Stimulated activated CD8-positive, alpha-beta memory T cell treated with anti-CD3 and anti-CD28 coated beads, Interleukin-4, amount 100 ng/mL, for 1 hour (primary cell): ENCODE results near the gene MID1.

Experiments
- DNase-seq, 2 donors: peaks; one replicate each; pipeline ENCODE4 v3.0.0-alpha.2; 2020; ENCODE audit warnings: low read depth in 2 of 2, low spot score in 1 of 2

Gene MID1

DNA sequence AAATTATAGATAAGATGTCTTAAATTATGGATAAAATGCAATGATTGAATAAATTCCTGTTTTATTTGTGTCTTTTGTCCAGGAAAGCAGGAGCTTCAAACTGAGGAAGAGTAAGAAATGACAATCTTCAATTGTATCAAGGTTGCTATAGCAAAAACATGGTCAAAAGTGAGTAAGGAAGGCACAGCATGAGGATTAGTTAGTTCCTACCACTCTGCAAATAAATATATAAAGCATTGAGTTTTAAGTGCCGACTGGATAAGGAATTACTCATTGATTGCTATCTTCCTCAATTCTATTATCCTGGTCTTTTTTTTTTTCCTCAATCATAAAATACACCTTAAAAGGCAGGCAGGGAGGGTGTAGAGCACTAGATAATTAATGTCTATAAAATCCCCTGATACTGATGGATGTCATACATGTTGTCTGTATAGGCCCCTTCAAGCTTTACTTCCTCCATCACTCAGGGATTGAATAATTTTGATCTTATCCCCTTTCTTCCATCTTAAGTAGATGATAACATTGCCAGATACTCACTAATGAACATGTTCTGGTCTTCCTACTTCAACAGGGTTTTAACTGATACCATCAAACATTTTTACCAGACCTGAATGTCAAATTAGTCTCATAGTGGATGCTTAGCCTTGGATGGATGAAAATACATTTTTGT lies 86.6 kb downstream of the MID1 start:
- DNase-seq: no peak

DNA sequence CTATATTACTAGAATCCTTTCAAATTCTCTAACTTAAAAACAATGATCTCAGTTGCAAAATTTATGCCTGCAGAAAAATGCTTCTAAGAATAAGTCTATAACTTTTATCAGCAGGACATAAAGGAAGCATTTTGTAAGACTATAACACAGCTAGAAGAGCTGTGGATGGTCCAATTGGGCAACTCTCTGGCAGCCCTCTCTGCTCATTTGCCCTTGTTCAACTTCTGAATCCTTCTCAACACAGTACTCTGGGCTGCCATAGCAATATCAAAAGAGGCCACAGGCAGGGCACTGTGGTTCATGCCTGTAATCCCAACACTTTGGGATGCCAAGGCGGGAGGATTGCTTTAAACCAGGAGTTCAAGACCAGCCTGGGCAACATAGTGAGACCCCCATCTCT lies 88.5 kb downstream of the MID1 start:
- no peak for DNase-seq

DNA sequence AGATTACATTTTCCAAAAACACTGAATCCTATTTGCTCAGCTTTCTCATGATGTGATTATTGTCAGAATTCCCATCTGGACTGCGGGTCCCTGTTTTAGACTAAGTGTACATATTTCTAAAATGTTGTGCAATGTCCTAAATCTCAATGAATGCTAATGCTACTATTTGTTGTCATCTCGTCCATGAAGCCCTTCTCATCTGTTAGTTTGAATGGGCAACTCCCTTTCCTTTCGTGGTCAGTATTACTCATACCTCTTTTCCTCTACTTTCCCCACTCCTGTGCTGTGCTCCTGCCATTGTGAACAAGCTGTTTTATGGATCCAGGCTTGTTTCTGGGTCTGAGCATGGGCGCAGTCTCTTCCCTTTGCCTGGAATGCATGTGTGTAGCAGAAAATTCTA lies 91.0 kb downstream of the MID1 start:
- DNase-seq: no peak

DNA sequence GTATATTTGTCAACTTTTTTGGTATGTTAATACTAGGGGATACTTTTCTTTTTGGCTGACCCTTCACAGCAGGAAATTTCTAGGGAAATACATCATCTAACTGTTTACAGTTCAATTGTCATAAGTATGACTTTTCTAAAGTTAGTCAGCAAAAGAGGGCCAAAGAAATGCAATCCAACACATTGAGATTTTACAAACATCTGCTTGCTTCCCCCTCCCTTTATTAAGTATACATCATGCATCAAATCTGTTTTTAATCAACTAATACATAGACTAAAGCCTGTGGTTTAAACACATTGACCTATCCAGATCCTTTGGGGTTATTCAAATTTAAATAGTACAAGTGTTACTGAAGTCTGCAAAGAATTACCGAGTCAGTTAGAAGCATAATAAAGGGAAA lies 93.9 kb downstream of the MID1 start:
- no peak for DNase-seq

DNA sequence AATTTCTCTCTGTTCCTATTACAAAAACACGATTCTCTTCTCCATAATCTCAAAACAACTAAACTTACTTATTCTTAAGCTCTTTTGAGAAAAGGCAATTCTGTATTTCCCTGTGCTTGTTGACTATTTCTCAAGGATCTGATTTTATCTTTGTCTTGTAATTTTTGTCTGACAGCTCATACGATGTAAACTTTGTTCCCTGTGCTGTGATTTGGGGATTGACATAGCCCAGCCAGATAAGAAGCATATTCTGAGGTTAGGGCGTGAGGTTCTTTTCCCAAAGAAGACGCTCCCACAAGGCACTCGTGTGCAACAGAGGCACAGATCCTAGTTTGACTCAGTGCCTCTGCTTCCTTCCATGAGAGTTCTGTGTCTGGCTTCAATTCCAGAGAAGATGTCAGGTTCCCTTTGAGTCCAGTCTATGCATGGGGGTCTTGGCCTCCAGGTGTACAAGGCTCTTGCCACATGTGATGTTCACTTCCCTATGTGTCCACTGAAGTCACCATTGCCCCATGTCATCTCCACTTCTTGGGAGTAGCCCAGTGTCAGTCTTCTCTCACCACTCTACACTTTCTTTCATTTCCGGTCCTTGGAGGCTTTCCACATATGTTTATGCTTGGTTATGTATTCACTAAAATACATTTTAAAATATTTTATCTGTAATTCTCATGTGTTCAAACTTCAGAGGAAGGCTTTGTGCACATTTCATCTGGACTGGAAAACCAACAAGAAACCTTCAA lies 94.8 kb downstream of the MID1 start:
- no peak for DNase-seq

DNA sequence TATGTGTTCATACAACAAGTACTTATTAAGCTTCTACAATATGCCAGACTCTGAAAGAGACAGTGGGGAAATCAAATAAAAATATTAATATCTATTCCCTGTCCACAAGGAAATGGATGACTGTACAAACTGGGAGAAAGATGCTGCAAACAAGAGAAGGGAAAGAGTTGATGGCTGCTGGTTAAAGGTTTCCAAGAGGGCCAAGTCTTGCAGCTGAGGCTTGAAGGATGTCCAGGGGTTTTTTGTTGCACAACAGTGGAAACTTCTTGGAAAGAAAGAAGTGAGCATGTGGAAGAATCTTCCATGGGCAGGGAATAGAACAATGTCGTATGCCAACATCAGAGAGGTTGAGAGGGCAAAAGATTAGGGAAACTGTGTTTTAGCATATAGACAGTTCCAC lies 95.8 kb downstream of the MID1 start:
- DNase-seq: no peak

DNA sequence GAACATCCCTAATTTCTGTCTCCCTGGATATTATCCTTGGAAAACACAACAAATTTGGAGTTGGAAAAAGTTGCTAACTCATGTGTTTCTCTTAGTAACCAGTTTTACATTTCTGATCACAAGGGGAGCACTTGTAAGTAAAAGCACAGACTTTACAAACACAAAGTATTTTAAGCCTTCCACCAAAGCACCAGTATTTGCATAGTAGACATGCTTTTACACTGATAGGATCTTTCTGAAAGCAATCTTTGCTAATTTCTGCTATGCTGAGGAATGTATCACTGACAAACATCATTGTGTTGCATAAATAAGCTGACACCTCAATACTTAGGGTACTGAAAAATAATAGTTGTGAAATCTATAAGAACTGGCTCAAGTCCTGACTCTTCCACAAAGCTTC lies 100.6 kb downstream of the MID1 start:
- no peak for DNase-seq

DNA sequence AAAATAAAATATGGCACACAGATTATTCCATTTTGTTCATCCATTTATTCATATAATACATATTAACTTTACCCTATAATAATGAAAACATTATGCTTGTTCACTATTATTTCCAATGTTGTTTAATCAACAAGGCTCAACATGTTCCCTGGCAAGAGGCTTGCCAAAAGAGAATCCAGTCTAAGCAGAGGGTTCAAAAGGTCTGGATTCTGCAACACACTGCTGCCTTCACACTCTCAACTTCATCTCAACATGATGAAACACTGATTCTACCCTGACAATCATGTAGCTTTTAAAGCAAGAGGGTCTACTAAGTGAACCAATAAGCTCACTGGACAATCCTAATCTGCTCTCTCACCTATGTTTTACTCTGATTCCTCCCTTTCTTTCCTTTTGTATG lies 101.1 kb downstream of the MID1 start:
- DNase-seq: no peak

DNA sequence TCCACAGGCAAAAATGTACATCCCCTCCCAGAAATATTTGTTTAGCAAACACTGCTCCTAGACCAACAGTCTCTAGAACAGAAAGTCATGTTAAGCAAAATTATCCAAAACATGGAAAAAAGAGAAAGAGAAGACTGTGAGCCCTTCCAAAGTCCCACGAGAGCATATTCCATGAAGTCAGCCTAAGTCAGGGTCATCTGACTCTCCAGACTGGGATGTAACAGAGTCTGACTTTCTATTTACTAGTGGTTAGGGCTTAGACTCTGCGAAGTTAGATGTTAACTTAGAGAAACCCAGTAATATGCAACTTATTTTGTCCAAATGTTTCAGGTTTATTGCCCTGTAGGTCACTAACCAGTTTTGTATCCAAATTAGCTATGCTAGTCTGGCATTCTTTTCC lies 102.3 kb downstream of the MID1 start:
- DNase-seq: no peak

DNA sequence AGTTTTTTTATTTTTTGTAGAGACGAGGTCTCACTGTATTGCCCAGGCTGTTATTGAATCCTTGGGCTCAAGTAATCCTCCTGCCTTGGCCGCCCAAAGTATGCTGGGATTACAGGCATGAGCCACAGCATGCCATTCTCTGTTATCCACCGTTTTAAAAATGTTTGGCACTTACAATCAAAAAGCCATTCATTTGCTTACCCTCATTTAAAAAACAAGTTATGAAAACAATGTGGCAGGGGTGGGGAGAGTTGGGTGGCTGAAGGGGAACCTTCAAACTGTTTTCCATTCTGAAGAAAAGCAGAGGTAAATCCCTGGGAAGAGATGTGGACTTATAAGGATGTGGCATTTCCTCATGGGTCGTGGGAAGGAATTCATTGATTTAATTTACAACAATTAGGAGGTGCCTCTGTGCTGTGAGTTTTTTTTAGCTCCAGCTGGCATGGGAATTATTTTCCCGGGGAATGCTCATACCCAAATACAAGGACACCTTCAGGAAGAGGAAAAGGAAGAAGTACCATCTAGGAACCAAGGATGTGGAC lies 103.5 kb downstream of the MID1 start:
- no peak for DNase-seq

DNA sequence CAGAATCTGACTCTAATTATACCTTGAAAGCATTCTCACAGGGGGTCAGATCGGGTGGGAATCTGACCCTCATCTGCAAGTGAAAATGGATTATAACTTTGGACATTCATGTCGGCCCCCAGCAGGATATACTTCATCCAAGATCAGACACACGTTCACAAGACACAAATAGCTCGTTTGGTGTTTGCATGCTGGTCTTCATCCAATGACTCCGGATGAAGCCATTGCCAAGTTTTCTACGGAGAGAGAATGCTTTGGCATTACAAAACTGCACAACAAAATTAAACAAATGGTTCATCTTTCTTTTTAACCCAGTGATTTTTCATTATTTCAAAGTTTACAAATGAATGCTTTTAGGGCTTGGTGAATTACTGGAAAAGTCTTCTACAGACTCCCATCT lies 105.5 kb downstream of the MID1 start:
- DNase-seq: no peak

DNA sequence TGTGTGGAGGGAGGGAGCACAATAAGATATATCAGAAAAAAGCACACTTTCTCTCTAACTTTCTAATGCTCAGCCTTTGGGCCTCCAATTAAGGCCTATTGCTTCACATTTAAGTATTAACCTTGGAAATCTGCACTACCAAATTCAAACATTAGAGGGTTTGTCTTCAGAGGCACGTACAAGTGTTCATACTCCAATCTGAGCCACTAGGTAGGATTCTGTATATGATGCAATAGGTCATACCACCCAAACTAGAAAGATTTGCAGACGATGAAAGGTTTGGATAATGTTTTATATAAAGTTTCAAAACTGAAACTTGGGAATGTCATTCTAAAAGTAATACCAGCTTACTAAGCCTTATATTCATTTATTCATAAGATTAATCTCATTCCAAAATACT lies 106.4 kb downstream of the MID1 start:
- DNase-seq: no peak

DNA sequence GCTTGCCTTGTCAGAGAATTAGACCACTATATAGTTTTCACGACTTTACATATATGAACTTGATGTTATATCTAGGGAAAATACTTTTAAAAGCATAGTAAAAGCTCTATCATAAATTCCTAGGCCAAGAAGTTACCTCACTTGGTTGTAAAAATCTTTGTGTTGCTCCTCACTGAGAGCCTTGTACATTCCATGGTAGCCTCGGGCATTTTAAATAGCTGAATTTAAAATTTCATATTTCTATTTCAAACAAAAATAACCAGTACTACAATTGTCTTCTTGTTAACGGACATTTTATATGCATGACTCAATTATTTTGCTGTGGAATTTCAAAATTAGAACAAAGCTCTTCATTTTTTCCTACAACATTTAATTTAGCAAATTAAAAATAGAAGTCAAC lies 107.6 kb downstream of the MID1 start:
- no peak for DNase-seq

DNA sequence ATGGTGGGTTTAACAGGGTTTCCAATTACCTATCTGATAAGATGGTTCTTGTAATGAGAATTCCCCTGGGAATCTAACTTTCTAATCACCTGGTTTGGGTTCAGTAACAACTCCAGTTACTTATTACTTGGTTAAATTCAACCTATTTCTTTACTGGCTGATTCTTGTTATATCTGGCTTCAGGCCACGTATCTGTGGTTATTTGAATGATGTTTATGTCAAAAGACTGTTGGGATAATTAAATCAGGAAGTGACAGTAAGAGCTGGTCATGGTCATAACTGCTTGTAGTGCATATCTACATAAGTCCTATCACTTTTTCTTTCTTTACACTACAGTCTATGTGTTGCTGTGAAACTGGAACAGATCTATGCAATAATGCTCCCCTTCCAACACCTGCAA lies 108.1 kb downstream of the MID1 start:
- DNase-seq: no peak

DNA sequence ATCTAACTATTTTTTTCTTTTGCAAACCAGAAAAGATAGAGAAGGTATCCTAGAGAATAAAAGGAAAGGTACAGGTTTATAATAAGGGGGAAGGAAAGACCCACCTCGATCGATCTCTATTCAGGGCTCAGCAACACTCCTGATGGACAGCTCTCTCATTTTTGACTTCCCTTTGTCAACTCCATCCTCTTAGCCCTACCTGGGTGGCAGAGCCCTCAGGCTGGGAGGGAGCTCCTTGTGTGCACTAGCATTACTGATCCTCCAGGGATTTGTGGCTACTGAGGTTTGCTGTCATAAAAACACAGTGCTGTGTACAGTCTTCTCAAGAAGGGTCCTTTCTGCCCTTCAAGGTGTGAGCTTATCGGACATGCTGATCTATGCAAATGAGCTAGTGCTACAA lies 111.0 kb downstream of the MID1 start:
- no peak for DNase-seq

DNA sequence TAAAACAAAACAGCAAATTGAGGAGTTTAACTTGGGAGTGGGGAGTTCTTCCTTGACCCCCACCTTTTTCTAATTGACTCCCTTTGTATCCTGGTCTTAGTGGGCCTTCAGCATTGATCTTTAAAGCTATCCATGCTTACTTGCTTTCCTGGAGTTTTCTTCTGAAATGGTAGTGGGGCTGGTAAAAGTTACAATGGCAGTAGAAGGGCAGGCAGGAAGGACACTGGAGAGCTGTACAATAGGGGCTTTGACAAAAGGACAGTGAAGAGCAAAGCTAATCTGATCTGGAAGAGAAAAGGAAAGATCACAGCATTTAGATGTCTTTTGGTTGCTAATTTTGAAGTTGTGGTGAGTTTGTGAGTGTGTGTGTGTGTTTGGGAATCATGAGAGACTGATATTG lies 111.5 kb downstream of the MID1 start:
- no peak for DNase-seq

DNA sequence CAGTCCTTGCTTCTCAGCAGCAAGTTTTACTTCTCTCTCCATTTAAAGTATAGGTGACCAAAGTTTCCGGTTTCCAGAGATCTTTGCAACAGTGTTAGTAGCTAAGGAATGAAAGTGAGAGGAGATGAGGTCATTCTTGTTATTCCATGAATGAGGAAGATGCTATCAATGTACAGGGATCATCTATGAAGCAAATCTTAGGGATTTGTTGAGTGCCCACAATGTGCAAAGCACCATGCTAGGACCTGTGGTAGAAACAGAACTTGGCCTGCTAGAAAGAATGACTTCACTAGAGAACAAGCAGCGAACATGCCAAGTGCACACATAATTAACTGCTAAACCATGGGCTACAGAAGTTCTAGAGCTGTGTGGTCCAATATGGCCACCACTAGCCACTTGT lies 112.5 kb downstream of the MID1 start:
- DNase-seq: no peak

DNA sequence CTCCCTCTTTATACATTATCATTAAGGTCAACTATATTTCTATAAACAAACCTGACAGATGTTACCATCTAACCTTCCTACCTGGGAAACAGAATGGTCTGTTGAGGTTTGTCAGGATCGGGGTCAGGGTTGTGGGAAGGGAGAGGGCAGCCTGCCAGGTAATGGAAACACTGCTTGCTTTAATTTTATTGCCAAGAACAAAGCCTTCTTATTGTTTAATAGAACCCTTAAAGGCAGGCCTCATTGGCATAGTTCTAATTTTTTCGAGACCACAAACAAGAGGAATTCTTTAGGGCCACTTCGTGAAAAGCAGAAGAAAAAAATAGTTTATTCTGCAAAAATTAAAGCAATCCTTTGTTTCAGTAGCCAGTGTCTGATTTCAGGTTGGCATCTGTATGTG lies 113.2 kb downstream of the MID1 start:
- DNase-seq: no peak

DNA sequence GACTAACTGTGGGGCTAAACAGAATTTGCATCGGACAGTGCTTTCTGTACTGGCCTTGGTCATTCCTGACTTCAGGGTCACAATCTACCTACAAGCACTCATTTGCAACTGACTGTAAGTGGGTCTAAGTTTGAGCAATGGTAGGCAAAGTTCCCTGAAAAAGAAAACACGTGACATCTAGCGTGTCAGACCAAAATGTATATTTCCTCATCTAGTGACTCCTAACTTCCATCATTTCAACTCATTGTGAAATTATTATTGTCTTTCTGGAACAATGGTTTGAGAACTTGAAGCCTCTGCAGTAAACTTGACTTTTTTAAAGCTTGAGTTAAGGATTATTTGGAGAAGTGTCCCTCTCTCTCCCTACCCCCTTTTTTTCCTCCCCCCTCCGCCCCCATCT lies 113.6 kb downstream of the MID1 start:
- DNase-seq: no peak

DNA sequence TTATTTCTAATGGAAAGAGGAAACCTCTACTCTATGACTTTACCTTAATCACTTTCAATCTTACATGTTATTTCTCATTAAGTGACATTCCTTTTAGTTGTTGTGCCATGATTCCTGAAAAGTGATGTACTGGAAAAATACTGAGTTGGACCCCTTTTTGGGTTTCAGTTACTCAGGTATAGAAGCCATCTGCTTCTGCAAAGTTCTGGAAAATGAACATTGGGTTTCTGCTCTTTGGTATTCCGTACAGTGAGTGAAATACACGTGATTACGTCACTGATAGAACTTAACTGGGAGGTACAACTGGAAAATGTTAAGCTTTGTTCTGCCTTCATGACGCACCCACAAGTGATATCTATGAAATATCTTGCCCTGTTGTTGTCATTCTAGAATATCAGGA lies 114.7 kb downstream of the MID1 start:
- DNase-seq: no peak

DNA sequence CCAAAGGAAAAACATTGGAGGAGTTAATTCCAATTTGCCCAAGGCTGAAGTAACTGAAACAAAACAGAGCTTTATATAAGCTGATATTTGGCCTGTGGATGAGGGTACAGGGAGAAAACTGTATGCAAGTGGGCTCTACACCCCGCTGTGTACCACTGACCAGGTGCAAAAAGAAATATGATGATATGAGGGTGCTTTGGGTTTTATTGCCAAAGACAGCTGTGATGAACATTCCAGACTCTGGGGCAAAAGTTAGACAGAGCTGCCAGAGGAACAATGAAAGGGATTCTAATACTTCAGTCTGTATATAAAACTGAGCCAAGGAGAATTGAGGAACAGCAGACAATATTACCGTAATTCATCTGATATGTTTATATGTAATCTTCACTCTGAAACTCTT lies 117.4 kb downstream of the MID1 start:
- no peak for DNase-seq

DNA sequence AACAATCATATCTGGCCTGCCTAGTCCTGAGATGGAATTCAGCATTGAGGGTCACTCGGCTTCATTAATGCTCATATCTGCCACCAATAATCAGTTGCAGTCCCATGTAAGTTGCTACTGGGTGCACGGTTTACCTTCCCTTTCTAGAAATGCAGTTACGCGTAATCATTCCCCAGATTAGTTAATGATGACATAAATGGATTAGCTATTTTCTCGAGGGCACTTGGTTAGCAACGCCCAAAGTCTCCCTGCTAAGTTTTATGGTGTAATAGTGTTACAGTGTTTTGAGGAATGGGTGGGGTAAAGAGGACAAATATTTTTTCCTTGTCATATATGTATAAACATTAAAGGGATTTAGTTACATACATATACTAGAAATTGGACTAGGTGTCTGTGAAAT lies 118.8 kb downstream of the MID1 start:
- no peak for DNase-seq
